GM19397 (cell line): ENCODE data around the gene KIF3B.
"Not testable (repeated sequence)": the region's sequence is repeated elsewhere in the genome, so short reads cannot be mapped to it uniquely, and the experiment has no call there.

Source experiments
- ATAC-seq: cut with Tn5 transposase; IDR thresholded peaks from one replicate; pipeline ENCODE4 v1.9.1; 2021; ENCODE audit warnings: mild to moderate bottlenecking, moderate library complexity; ENCODE audit not compliant: unreplicated experiment

KIF3B gene

DNA sequence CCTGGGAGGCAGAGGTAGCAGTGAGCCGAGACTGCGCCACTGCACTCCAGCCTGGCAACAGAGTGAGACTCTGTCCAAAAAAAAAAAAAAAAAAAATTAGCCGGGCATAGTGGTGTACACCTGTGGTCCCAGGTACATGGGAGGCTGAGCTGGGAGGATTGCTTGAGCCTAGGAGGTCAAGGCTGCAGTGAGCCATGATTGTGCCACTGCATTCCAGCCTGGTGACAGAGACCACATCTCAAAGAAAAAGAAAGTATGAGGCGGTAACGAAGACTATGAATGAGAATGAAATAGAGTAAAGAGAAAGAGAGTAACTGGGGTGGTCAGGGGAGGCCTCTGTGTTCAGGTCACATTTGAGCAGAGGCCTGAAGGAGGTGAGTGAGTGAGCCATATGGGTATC is 31.2 kb upstream of the KIF3B start:
- not testable (repeated sequence) for ATAC-seq

DNA sequence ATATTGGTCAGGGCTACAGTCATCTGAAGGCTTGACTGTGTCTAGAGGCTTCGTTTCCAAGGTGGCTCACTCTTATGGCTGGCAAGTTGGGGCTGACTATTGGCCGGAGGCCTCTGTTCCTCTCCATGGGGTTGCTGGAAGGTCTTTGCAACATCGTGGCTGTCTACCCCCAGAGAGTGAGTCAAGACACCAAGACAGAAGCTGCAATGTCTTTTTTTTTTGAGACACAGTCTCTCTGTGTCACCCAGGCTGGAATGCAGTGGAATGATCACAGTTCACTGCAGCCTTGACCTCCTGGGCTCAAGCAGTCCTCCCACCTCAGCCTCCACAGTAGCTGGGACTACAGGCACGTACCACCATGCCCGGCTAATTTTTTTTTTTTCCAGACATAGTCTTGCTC is 29.4 kb upstream of the KIF3B start:
- ATAC-seq: no peak

DNA sequence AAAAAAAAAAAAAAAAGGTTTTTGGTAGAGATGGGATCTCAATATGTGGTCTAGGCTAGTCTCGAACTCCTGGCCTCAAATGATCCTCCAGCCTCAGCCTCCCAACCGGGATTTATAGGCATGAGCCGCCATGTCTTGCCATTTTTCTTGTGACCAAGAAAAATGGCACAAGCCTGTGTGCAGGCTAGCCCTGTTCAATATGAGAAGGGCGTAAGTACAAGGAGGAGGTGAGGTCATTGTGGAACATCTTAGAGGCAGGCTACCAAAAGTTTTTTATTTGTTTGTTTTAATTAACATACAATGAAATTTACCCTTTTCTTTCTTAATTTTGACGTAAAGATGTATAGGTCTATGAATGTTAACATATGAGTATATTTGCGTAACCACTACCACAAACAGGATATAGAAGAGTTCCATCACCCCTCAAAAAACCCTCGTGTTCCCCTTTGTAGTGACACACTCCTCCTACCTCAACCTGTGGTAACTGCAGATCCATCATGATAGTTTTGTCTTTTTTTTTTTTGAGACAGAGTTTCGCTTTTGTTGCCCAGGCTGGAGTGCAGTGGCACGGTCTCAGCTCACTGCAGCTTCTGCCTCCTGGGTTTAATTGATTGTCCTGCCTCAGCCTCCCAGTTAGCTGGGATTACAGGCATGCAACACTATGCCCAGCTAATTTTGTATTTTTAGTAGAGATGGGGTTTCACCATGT is 28.3 kb upstream of the KIF3B start:
- no peak for ATAC-seq

DNA sequence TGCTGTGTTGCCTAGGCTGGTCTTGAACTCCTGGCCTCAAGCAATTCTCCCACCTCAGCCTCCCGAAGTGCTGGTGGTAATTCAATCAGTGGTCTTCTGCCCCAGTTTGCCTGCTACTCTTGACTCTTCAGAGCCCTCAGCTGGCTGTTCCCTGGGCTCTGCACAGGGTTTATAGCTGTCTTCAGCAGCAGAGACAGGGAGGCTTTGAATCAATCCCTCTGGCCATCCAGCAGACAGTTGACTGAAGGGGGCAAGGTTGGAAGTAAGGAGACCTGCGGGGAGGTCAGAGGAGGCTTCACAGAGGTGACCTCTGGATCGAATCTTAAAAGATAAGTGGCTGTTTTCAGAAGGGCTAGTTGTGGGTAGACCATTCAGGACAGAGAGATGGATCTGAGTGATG is 26.0 kb upstream of the KIF3B start:
- ATAC-seq: no peak

DNA sequence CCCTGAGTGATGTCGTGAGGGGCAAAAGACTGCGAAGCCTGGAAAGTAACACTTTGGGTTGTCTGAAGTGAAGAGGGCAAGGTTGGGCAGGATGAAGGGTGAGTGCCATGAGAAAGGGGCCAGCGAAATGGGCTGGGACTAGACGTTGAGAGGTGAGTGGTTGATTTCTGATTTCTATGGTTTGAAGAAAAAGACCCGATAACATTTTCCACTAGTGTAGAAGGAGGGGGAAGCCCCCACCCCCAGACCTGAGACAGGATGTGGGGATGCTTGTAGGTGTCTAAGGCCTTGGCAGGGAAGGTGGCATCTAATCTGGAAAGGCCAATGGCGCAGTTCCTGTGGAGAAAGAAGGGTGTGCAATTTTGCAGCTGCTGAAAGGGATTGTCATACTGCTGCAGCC is 25.3 kb upstream of the KIF3B start:
- no peak for ATAC-seq

DNA sequence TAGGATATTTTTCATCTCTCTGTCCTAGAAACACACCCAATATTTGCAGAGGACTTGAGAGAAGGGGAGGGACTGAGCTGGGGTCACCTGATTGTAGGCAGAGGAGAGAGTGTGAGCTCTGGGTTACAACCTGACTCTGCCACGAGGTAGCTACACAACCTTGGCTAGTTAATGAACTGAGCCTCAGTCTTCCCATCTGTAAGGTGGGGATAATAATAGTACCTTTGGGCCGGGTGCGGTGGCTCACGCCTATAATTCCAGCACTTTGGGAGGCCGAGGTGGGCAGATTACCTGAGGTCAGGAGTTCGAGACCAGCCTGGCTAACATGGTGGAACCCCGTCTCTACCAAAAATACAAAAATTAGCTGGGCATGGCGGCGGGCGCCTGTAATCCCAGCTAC is 16.5 kb upstream of the KIF3B start:
- ATAC-seq: not testable (repeated sequence)

DNA sequence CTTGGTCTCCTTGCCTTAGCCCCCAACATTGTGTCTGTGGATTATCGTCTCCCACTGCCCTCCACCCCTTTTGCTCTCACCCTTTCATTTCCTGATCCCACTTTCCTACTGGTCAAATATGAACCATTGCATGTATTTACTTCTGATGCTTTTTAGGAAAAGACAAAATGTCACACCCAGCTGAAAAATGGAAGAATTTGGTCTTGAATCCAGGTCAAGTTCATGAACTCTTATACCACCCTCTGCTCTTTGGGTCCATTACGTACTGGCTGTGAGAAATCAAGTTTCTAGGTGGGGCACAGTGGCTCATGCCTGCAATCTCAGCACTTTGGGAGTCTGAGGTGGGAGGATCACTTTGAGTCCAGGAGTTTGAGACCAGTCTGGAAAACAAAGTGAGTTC is 15.8 kb upstream of the KIF3B start:
- ATAC-seq: no peak

DNA sequence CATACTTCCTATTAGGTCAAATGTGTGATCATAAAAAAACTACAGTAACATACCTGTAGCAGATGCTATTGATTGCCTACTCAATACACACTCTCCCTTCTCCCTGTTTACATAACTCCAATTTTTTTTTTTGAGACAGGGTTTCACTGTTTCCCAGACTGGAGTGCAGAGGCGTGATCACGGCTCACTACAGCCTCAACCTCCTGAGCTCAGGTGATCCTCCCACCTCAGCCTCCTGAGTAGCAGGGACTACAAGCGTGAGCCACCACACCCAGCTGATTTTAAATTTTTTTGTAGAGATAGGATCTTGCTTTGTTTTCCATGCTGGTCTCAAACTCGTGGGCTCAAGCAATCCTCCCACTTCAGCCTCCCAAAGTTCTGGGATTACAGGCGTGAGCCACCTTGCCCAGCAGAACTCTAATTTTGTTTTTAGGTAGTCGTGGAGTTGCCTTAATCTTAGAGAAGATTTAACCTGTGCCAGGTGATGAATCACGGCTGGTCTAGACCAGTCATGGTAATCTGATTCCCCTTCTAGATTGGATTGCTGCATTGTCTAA is 14.0 kb upstream of the KIF3B start:
- no peak for ATAC-seq

DNA sequence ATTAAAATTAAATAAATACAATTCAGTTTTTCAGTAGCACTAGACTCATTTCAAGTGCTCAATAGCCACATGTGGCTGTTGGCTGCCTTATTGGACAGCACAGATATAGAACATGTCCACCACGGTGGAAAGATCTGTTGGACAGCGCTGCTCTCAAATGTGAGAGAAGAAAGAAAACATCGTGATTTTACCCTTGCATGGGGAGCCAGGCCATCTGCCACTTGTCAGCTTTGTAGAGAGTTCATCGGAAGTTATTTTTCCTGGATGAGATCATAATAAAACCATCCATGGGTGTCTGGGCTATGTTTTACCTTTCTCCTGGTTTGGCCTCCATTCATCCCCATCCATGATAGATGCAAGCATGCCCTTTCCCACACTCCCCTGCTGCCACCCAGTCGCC is 5.8 kb upstream of the KIF3B start:
- ATAC-seq: no peak

DNA sequence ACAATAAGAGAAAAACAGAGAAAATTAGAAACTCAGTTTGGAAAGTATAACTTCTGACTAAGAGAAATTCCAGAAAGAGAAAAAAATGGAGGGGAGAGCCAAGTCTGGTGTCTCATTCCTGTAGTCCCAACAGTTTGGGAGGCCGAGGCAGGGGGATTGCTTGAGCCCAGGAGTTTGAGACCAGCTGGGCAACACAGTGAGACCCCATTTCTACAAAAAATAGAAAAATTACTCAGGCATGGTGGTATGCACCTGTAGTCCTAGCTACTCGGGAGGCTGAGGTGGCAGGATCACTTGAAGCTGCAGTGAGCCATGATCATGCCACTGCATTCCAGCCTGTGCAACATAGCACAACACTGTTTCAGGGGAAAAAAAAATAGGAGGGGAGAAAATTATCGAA is 3.1 kb upstream of the KIF3B start:
- no peak for ATAC-seq

DNA sequence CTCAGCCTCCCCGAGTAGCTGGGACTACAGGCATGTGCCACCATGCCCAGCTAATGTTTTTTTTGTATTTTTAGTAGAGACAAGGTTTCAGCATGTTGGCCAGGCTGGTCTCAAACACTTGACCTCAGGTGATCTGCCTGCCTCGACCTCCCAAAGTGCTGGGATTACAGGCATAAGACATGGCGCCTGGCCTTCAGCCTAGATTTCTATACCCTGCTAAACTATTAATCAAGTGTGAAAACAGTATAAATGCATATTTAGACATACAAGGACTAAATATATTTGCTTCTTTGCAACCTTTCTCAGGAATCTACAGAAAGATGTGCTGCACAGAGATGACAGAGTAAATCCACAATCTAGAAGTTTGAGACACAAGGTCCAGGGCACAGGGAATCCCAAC is 2.3 kb upstream of the KIF3B start:
- ATAC-seq: not testable (repeated sequence)

DNA sequence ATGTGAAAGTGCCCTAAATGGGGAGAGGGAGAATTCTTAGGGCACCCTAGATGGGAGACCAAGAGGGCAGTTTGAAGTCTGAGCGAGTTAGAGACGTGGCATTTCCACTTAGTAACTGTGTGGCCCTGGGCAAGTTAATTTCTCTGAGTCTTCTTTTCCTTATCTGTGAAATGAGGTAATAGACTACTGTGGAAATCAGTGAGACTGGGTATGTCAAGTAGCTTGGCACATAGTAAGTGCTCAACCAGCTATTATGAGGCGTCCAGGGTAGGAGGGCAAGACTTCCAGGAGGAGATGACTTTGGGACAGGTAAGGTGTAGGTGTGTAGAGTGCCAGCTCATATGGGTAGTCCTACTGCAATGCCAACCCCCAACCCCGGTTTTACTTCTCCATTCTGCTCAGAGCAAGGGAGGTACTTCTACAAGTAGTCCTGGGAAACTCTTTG is 770 bp downstream of the KIF3B start:
- no peak for ATAC-seq

DNA sequence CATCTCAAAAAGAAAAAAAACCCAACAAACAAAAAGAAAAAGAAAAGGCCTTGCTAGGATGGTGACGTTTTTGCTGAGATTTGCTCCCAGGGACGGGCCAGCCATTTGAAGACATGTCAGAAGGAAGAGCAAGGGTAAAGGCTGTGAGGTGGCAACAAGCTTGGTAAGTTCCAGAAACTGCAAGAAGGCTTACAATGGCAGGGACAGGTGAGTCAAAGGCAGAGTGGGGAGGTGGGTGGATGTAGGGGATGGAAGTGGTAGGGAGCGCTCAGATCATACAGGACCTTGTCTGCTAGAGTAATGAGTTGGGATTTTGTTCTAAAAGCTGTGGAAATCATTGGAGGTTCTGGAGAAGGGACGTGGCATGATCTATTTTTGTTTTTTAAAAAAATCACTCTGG is 4.3 kb downstream of the KIF3B start:
- ATAC-seq: no peak

DNA sequence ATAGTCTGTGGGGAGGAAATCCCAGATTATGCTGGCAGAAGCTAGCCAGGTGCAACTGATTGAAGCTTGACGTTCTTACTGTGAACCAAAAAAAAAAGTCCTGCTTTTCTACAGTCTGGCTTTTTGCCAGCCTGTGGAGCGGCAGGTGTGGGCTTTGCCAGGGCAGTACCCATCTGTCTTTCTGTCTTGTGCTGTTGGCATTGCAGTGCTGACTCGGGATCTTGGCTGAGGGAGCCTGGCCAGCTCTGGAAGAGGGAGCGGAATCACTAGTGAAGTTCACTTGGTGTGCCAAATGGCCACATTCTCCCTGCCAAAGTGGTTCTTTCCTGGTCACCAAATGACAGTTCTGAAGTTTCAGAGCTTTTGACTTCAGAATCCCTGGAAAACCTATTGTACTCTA is 5.0 kb downstream of the KIF3B start:
- ATAC-seq: no peak

DNA sequence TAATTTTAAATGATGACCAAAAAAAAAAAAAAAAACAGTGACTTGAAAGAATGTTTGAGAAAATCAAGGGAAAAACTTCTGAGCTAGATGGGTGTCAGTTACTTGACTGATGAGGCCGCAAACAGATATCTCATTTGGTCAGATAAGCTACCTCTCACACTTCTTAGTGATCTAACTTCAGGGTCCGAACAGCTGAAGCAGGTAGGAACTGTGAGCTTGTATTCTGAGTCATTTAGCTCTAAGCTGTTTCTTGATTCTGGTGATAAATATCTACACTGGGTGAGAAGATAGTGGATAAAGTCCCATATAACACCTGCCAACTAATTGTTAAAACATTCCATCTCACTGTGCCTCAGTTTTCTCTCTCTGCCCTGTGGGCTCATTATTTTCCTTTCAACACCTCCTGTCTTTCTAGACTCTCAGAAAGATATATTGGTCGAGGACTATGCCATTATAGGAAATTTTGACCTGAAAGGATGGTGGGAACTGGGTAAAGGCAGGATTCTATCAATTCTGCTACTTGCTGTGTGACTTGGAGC is 7.7 kb downstream of the KIF3B start:
- ATAC-seq: peak; percentile 12

DNA sequence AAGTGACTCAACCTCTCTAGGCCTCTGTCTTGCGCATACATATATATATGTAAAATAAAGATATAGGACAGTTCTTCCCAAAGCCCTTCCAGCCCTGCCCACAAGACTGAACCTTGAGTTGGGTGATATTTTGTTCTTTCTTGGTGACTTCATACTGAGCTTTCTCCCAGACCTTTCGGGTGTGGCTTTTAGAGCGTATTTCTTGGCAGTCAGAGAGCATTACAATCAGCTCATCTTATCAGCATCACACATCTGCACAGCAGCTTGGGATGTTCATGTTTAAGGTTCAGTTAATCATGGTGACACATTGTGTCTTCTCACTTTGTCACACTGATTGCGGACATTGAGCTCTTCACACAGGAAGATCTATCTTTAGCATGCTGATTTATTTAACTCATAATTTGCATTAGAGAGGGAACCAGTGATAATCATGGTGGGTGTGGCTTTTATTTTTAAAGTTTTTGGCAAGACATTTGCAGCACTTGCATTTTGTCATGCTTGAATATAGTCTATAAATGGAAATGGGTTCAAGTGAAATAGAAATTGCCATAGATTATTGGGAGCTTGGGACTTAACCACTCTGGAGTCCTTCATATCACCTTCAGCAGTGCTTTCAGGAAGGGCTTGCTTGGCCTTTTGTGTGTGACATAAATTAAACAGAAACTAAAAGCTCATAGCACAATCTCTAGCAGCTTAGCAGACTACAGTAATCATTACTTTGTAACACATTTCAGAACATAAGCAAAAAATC is 8.3 kb downstream of the KIF3B start:
- ATAC-seq: peak; percentile 66

DNA sequence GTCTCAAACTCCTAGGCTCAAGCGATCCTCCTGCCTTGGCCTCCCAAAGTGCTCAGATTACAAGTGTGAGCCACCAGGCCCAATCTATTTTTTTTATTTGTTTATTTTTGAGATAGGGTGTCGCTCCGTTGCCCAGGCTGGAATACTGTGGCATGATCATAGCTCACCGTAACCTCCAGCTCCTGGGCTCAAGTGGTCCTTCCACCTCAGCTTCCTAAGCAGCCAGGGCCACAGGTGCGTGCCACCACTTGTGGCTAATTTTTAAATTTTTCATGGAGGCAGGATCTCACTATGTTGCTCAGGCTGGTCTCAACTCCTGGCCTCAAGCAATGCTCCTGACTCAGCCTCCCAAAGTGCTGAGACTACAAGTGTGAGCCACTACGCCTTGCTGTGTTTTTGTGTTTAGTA is 9.8 kb downstream of the KIF3B start:
- ATAC-seq: no peak

DNA sequence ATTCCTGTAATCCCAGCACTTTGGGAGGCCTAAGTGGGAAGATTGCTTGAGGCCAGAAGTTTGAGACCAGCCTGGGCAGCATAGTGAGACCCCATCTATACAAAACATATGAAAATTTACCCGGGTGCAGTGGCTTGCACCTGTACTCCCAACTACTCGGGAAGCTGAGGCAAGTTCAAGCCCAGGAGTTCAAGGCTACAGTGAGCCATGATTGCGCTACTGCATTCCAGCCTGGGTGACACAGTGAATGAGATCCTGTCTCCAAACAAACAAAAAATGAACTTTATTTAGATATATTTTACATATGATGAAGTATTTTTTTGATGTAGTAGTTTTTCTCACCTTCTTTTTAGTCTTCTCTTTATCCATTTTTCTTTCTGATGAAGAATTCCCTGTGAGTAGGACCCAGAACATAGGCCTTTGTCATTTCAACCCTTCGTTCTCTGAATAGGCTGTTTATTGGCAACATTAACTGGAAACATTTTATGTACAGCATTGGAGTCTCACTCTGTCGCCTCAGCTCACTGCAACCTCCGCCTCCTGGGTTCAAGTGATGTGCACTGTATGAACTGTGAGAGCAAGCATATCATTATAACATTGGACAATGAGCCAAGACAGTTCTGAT is 10.9 kb downstream of the KIF3B start:
- ATAC-seq: no peak

DNA sequence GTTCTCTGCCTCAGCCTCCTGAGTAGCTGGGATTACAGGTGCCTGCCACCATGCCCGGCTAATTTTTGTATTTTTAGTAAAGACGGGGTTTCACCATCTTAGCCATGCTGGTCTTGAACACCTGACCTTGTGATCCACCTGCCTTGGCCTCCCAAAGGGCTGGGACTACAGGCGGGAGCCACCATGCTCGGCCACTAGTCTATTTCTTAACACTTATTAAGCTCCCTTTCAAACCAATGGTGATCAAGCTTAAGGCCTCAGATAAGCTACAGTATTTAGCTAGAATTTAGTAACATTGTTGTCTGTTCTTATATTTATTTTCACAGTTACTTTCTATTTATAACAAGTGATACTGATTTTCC is 11.8 kb downstream of the KIF3B start:
- ATAC-seq: not testable (repeated sequence)

DNA sequence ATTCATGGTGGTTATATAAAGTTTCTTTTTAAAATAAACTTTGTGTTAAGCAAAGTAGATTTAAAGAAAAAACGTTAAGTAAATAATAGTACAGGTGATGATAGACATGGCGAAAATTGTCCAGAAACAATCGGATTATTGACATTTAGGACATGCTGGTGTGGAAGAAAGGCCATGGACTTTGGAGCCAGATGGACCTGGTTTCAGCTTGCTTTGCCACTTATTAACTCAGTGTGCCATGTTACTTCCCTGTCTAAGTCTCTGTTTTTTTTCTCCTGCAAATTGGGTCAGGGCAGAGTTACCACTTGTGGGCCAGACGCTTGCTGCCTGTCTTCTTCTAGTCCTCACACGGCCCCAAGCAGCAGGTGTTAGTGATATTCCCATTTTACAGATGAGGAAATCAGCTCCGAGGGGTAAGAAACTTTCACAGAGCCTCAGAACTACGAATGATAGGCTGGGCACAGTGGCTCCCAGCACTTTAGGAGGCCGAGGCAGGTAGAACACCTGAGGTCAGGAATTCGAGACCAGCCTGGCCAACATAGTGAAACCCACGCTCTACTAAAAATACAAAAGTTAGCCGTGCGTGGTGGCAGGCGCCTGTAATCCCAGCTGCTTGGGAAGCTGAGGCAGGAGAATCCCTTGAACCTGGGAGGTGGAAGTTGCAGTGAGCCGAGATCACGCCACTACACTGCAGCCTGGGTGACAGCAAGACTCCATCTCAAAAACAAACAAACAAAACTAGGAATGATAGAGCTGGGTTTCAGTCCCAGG is 12.4 kb downstream of the KIF3B start:
- no peak for ATAC-seq

DNA sequence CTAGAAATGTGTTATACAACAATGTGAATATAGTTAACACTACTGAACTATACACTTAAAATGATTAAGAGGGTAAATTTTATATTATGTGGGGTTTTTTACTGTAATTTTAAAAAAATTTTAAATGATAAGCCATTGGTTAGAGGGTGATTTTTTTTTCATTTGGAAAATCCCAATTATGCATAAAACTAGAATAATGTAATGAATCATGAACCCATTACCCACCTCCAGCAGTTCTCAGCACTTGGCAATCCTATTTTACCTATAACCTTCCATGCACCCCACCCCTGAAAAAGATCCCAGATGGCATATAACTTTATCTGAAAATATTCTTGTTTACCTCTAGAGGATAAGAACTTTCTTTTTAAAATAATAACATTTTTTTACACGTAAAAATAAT is 13.7 kb downstream of the KIF3B start:
- no peak for ATAC-seq
